T-helper 9 cell (primary cell): ENCODE measurements around the gene SWSAP1.

ENCODE experiments used
- DNase-seq: peaks from one replicate; pipeline ENCODE4 v3.0.0-alpha.2; 2020

SWSAP1 gene

DNA sequence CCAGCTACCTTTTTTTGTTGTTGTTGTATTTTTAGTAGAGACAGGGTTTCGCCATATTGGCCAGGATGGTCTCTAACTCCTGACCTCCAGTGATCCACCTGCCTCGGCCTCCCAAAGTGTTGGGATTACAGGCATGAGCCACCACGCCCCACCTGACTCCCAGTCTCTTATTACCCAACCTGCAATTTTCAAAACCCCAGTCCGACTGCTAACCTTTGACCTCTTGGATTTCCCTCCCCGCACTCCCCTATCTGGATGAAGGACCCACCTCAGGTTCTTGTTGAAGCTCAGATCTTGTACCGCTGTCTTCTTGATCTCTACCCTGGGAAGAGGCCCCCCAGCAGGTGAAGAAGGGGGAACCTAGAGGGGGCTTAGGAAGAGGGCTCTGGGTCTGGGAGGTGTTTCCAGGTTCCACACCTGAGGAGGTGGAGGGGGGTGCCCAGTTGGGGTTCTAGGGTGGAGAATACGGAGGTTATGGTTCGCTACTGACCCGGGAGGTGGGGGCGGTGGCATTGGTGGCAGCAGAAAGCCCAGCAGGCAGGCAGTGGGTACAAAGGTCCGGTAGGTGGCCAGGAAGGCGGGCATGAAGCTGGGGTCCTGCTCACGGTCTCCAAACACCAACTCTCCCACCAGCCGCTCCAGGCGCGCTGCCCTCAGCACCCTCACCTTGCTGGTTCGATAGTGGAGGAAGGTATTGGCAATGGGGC is 42.0 kb downstream of the SWSAP1 start:
- no peak for DNase-seq

DNA sequence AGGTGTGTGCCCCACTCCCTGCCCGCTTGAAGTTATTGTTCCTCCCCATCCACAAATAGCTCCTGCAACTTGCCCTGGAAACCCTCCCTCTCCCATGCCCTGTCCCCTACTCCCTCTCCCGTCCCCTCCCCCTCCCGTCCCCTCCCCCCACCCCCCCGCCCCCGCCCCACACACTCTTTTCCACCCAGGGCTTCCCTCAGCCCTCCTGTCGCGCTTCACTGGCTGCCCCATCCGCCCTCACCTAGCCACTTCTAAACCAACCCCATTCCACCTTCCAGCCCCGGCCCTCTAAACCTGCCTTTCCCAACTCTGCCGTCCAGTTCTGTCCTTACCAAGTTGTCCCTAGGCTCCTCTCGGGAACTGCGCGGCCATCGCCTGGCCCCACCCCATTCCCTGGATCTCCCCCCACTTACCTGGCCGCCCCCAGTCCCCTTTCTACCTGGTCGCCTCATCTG is 43.7 kb downstream of the SWSAP1 start:
- no peak for DNase-seq

DNA sequence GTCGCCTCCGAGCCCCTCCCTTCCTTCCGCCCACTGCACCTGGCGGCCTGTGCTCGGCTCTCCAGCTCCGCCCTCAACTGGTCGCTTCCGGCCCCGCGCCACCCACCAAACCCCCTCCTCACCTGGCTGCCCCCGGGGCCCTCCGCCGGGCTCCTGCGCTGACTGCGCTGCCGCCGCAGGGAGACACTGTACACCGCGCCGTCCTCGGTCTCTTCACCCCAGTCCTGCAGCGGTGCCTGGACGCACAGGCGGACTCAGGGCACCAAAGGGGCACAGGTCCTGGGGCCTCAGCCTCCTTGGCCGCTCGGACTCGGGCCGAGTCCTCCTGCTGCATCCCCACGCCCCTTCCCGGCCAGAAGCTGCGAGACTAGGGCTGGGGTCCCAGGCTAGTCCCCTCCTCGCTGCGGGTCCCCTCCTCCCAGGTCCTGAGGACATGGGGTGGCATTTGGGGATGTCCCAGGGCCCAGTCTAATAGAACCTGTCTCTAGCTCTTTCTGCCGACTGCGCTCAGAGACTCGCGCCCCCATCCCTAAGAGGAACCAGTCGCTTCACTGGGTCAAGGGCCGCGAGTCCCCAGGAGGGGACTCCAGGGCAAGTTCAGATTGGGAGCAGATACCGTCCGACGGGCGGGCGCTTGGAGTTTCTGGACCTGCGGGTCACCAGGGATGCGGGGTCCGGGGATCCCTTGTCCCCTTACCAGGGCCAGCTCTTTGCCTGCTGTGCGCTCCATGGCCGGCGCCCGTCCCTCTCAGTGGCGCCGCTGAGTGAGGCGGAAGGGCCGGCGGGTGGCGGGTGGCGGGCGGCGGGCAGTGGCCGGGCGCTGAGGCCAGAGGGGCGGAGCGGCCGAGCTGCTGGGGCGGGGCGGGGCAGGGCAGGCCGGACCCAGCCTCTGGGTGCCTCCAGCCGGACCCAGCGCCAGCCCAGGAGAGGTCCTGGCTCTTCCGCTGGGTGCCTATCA is 44.4 kb downstream of the SWSAP1 start, which contains the start of gene RGL3:
RGL3 (minus strand) TSS at position 766 of the 958 bp plus-strand sequence; CDS start at position 730, 36 bp downstream.
- no peak for DNase-seq

DNA sequence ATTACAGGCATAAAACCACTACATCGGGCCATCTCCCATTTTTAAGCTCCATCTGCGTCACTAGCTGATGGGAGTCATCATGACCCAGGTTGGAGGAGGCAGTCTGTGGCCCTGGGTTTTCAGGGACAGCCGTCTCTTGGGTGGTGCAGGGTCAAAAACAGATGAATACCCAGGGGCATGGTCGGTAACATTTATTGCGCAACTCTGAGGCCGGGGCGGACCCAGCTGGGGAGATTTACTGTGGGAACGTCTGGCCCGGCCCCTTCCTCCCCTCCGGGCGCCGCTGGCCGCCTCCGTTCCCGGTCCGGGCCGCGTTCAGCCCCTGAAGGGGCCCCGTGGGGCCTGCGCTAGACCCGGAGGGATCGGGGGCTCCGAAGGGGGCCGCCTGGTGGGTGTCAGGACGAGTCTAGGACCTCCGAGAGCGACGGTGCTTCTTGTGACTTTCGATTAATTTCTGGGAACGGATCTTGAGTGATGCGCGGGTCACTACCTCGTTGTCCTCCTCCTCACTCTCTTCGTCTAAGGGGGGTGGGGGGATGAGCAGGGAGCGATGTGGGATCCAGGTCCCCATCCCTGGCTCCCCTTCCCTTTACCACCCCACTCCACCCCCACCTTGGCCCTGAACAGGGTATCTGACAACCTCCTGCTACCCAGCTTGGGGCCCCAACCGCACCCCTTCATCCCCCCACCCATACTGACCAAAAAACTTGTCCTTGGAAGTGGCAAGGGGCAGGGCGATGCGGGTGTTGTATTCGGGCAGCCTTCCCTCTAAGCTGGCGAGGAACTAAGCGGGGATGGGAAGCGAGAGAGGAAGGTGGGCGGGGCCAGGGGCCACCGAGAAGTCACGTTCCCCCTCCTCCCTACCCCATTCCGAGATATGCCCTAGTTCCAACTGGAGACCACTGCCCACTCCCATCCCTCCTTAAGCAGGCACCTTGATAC is 46.2 kb downstream of the SWSAP1 start:
- no peak for DNase-seq

DNA sequence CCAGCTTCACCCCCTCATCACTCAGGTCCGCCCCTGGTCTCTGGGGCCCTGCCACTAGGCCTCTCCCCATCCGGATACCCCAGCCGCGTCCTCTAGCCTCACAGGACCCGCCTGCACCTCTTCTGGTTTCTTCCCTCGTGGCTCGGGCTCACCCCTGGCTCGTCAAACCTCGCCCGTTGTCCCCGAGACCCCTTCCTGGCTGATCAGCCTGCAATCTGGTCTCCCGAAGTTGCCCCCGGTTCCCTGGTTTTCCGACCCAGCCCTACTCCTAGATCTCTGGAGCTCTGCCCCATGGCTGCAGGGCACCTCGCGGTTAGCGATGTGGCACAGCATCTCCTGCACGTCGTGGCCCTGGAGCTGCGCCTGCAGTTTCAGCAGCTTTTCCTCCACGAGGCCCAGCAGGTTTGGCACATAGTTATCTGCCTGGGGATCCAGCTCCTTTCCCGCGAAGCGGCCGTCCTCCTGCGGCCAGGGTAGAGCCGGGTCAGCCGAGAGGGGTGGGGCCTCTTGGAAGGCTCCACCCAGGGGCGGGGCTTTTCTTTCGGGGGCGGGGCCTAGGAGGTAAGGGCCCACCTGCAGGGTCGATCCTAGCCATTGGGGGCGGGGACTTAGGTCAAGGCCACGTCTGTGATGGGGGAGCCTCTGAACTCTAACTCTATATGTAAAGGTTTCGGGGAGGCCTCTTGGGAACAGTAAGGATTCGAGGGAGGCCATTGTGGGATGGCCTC is 47.1 kb downstream of the SWSAP1 start:
- DNase-seq, result no peak

DNA sequence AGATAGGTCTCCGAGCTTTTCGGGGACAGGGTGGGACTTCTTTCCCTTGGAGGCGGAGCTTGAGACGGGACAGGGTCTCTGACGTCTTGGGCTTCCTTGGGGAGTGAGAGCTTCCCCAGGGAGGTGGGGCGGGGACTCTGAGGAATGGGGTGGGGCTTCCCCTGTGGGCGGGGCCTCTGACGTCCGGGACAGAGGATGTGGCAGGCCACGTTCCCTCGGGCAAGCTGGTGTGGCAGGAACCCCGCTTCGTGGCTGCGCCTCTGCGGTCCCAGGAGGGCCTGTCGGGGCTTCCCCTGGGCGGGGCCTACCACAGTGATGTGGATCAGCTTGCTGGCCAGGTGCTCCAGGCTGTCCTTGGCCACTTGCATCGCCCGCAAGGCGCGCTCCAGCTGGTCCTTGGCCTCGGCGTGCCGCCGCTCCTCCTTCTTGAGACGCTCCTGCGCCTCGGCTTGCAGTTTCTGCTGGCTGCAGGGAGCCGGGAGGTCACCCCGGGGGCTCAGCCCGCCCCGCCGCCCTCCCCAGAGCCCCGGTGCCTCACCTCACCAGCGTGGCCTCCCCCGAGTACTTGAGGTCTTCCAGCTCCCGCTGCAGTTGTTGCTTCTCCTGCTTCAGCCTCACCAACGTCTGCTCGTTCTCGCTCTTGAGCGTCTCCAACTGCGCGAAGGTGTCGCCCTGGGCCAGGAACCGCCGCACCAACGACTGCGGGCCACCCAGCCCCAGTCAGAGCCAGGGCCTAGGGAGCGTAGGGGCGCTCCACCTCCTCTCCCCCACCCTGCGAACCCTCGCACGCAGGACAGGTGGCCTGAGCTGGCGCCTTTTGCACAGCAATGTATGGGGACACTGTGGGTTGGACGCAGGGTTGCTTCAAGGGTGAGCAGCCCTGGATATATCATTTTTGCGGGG is 47.9 kb downstream of the SWSAP1 start:
- DNase-seq, result peak; percentile 43

DNA sequence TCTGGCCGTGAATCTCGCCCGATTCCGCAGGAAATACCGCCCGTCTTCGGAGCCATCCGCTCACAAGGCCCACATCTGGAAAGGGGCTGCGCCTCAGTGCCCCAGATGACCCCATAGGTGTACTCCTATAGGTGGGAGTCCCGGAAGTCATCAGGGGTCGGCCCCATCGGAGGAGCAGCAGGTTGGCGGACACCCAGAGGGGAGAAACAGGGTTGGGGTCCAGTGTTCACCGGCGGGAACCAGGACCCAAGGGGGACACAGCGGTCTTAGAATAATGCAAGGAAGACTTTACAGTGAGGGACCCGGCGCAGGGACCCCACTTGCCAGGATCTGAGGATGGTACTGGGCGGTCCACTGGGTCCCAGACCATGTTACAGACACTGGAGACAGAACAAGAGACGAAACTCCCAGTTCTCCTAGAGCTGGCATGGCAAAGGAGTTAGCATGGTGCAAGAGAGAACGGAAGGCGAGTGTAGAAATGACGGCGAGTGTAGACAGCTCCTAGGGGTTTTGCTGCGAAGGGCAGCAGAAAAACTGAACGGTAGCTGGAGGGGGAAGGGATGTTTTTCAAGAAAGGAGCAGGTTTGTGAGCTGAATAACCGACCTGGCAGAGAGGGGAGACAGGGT is 48.8 kb downstream of the SWSAP1 start:
- DNase-seq, result no peak

DNA sequence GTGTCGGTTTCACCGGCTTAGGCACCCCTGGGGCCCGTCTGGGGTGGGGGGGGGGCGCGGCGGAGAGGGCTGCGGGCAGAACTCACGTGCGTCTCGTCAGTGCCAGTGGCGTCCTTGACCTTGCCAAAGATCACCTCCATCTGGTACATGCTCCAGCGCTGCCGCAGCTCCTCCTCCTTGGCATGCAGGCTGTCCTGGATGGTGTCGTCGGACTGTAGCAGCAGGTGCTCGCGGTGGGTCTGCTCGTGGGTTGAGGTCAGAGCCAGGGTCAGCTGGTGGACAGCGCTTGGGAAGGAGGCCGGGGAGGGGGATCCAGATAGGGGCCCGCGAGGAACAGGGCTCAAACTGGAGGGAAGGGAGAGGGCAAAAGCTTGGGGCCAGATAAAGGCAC is 49.3 kb downstream of the SWSAP1 start:
- no peak for DNase-seq
